Neural cell (in vitro differentiated cells): ENCODE data around the gene AJUBA. TPM values are rescaled to one million over a fixed set of nuclear protein-coding genes. Genes with fewer than 3 reads are reported as not detected.

Experiments used
- H2AFZ ChIP-seq: fragments of 200-600, 300-800 bp; sonication (generic), shearing (Covaris generic); 2 replicates; pipeline ENCODE4 v1.6.0; 2014; ENCODE audit warnings: low read depth, mild to moderate bottlenecking, antibody characterized with exemption, low read length, moderate library complexity
- H3F3A ChIP-seq: fragments of 200-600 bp; shearing (Covaris generic); 2 replicates; pipeline ENCODE4 v1.6.1; 2016; ENCODE audit warnings: mild to moderate bottlenecking, moderate library complexity, mixed read lengths, antibody characterized with exemption, low read length; ENCODE audit not compliant: insufficient read depth, poor library complexity, severe bottlenecking
- H3K27ac ChIP-seq: fragments of 200-600, 300-800 bp; sonication (generic), shearing (Covaris generic); 2 replicates; pipeline ENCODE4 v1.5.1; 2014; ENCODE audit warnings: mild to moderate bottlenecking, low read length, moderate library complexity
- H3K27me3 ChIP-seq: fragments of 300-800, 200-600 bp; sonication (generic), shearing (Covaris generic); 2 replicates; pipeline ENCODE4 v1.6.0; 2014; ENCODE audit warnings: mild to moderate bottlenecking, low read depth, low read length, moderate library complexity; ENCODE audit not compliant: insufficient read depth
- H3K36me3 ChIP-seq: fragments of 300-800, 200-600 bp; sonication (generic), shearing (Covaris generic); 2 replicates; pipeline ENCODE4 v1.5.1; 2014; ENCODE audit warnings: mild to moderate bottlenecking, antibody characterized with exemption, low read length, moderate library complexity; ENCODE audit not compliant: insufficient read depth
- H3K4me2 ChIP-seq: fragments of 300-800, 200-600 bp; sonication (generic), shearing (Covaris generic); 2 replicates; pipeline ENCODE4 v1.6.0; 2014; ENCODE audit warnings: mild to moderate bottlenecking, low read length
- H3K4me3 ChIP-seq: fragments of 300-800, 200-600 bp; sonication (generic), shearing (Covaris generic); 2 replicates; pipeline ENCODE4 v1.5.1; 2014; ENCODE audit warnings: mild to moderate bottlenecking, low read length, moderate library complexity
- H3K79me2 ChIP-seq: fragments of 200-600 bp; shearing (Covaris generic); replicated peaks from 2 replicates; pipeline ENCODE4 v1.6.0; 2014; ENCODE audit warnings: mild to moderate bottlenecking, low read length, moderate library complexity; ENCODE audit not compliant: insufficient read depth
- H3K9ac ChIP-seq: fragments of 300-800, 200-600 bp; sonication (generic), shearing (Covaris generic); 2 replicates; pipeline ENCODE4 v1.6.1; 2016; ENCODE audit warnings: mild to moderate bottlenecking, low read length, mixed read lengths
- H3K9me2 ChIP-seq: fragments of 200-600 bp; shearing (Covaris generic); 2 replicates; pipeline ENCODE4 v1.6.1; 2016; ENCODE audit warnings: mild to moderate bottlenecking, low read length, mixed read lengths; ENCODE audit not compliant: insufficient read depth
- H3K9me3 ChIP-seq: fragments of 200-600, 300-800 bp; sonication (generic), shearing (Covaris generic); 2 replicates; pipeline ENCODE4 v1.6.1; 2016; ENCODE audit warnings: mild to moderate bottlenecking, mixed run types, low read length, moderate library complexity, mixed read lengths
- H4K20me1 ChIP-seq: fragments of 200-600 bp; shearing (Covaris generic); 2 replicates; pipeline ENCODE4 v1.6.1; 2016; ENCODE audit warnings: mild to moderate bottlenecking, mixed run types; ENCODE audit not compliant: insufficient read depth
- EP300 ChIP-seq: fragments of 450-650 bp; conservative IDR thresholded peaks from 2 replicates; pipeline ENCODE4 v1.6.1; 2014; ENCODE audit warnings: antibody characterized with exemption, mild to moderate bottlenecking, moderate library complexity; ENCODE audit not compliant: poor library complexity, severe bottlenecking
- EZH2 ChIP-seq: fragments of 200-600, 300-800 bp; shearing (Covaris generic), sonication (generic); IDR thresholded peaks from 2 replicates; pipeline ENCODE4 v1.6.1; 2014; ENCODE audit warnings: antibody characterized with exemption, low read length, borderline replicate concordance, mild to moderate bottlenecking; ENCODE audit not compliant: insufficient read depth, poor library complexity, severe bottlenecking
- MXI1 ChIP-seq: fragments of 450-650 bp; conservative IDR thresholded peaks from 2 replicates; pipeline ENCODE4 v1.6.1; 2014; ENCODE audit warnings: antibody characterized with exemption, mild to moderate bottlenecking; ENCODE audit not compliant: poor library complexity, severe bottlenecking
- POLR2AphosphoS5 ChIP-seq: IDR thresholded peaks from 2 replicates; pipeline ENCODE4 v1.6.1; 2012
- RAD21 ChIP-seq: fragments of 450-650 bp; conservative IDR thresholded peaks from 2 replicates; pipeline ENCODE4 v1.6.1; 2014; ENCODE audit warnings: antibody characterized with exemption, mild to moderate bottlenecking, moderate library complexity
- SMC3 ChIP-seq: fragments of 450-650 bp; conservative IDR thresholded peaks from 2 replicates; pipeline ENCODE4 v1.6.1; 2014; ENCODE audit warnings: antibody characterized with exemption, mild to moderate bottlenecking, moderate library complexity; ENCODE audit not compliant: poor library complexity
- TAF1 ChIP-seq: IDR thresholded peaks from 2 replicates; pipeline ENCODE4 v1.6.1; 2012; ENCODE audit warnings: low read depth
- polyA plus RNA-seq: library from polyadenylated mRNA; depleted of rRNA; stranded (reverse); fragments of >200 nt; gene quantifications from 2 replicates; pipeline ENCODE4 v1.2.3, GENCODE V29; 2014
- TF ChIP-seq, protein P1 (sequence below): fragments of 450-650 bp; IDR thresholded peaks from 2 replicates; pipeline ENCODE4 v1.5.1; 2014; ENCODE audit warnings: antibody characterized with exemption, mild to moderate bottlenecking, moderate library complexity; ENCODE audit not compliant: poor library complexity, severe bottlenecking
- TF ChIP-seq, protein P2 (sequence below): IDR thresholded peaks from 2 replicates; pipeline ENCODE4 v1.6.1; 2012; ENCODE audit warnings: borderline replicate concordance

The AJUBA gene
- polyA plus RNA-seq, 1 donor from 2014 or later = 1.9 TPM

DNA sequence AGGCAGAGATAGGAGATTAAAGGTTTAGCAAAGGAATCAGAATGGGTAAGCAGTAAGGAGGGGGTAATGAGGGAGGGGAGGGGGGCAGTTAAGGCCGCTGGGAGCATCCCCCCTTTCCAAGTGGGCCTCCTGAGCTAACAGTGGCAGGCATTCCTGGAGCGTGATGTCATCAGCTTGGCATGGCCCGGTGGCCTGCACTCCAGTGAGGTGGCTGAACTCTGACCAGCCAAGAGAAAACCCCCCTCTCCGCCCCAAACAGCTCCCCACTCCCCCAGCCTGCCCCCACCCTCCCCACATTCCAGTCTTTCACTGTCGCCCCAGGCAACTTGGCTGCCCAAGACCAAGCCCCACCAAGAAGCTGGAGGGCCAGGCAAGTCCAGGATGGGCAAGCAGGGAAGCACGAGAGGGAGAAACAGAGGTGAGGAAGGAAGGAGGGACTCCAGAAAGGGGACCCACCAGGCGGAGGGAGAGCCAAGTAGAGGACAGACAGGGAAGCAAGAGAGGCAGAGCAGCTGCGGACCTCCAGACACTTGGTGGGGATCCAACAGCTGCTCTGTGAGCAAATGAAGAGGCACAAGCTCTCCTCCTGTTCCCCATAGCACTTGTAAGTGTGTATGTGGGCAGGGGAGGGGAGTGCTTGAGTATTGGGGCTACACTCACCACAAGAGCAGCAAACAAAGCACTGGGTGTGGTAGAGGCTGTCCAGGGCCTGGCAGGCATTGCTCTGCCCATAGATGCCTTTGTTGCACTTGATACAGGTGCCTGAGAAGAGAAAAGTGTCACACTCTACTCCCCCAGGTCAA, 4.5 kb downstream of the AJUBA start:
- Histone ChIP-seq H3K9ac (no peak overlapping the region), H3F3A (no peaks in the 10 kb centered on the region), H2AFZ (no peak overlapping the region), H3K4me2 (no peak overlapping the region), H3K36me3 (no peaks in the 10 kb centered on the region), H4K20me1 (no peaks in the 10 kb centered on the region), H3K27ac (no peak overlapping the region), H3K9me3 (no peaks in the 10 kb centered on the region), H3K4me3 (no peak overlapping the region), H3K9me2 (no peaks in the 10 kb centered on the region), H3K27me3 (peaks cover 29% of the 10 kb centered on the region), H3K79me2 (peaks cover 29% of the 10 kb centered on the region)
- TF ChIP-seq RAD21 (no peak), EZH2 (no peak), TAF1 (no peak), SMC3 (no peak), MXI1 (no peak), EP300 (no peak), POLR2AphosphoS5 (no peak)
- TF ChIP-seq, protein P1, sequence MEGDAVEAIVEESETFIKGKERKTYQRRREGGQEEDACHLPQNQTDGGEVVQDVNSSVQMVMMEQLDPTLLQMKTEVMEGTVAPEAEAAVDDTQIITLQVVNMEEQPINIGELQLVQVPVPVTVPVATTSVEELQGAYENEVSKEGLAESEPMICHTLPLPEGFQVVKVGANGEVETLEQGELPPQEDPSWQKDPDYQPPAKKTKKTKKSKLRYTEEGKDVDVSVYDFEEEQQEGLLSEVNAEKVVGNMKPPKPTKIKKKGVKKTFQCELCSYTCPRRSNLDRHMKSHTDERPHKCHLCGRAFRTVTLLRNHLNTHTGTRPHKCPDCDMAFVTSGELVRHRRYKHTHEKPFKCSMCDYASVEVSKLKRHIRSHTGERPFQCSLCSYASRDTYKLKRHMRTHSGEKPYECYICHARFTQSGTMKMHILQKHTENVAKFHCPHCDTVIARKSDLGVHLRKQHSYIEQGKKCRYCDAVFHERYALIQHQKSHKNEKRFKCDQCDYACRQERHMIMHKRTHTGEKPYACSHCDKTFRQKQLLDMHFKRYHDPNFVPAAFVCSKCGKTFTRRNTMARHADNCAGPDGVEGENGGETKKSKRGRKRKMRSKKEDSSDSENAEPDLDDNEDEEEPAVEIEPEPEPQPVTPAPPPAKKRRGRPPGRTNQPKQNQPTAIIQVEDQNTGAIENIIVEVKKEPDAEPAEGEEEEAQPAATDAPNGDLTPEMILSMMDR = no peak
- TF ChIP-seq, protein P2, sequence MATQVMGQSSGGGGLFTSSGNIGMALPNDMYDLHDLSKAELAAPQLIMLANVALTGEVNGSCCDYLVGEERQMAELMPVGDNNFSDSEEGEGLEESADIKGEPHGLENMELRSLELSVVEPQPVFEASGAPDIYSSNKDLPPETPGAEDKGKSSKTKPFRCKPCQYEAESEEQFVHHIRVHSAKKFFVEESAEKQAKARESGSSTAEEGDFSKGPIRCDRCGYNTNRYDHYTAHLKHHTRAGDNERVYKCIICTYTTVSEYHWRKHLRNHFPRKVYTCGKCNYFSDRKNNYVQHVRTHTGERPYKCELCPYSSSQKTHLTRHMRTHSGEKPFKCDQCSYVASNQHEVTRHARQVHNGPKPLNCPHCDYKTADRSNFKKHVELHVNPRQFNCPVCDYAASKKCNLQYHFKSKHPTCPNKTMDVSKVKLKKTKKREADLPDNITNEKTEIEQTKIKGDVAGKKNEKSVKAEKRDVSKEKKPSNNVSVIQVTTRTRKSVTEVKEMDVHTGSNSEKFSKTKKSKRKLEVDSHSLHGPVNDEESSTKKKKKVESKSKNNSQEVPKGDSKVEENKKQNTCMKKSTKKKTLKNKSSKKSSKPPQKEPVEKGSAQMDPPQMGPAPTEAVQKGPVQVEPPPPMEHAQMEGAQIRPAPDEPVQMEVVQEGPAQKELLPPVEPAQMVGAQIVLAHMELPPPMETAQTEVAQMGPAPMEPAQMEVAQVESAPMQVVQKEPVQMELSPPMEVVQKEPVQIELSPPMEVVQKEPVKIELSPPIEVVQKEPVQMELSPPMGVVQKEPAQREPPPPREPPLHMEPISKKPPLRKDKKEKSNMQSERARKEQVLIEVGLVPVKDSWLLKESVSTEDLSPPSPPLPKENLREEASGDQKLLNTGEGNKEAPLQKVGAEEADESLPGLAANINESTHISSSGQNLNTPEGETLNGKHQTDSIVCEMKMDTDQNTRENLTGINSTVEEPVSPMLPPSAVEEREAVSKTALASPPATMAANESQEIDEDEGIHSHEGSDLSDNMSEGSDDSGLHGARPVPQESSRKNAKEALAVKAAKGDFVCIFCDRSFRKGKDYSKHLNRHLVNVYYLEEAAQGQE = no peak

DNA sequence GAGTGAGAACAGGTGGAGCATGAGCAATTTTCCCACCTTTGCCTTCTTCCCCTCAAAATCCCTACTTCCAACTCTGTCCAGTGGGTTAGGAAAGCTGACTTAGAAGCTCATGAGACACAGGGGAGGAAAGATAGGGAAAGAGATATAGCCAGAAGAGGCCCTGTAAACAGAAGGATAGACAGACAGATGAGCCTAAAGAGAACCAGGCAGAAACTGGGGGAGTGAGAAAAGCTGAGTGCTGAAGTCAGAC, 5.0 kb downstream of the AJUBA start:
- Histone ChIP-seq H3K79me2 (peaks cover 29% of the 10 kb centered on the region), H3K27ac (no peak overlapping the region), H3F3A (no peaks in the 10 kb centered on the region), H3K36me3 (no peaks in the 10 kb centered on the region), H3K4me3 (no peak overlapping the region), H3K9ac (no peak overlapping the region), H2AFZ (no peak overlapping the region), H3K9me3 (no peaks in the 10 kb centered on the region), H4K20me1 (no peaks in the 10 kb centered on the region), H3K27me3 (peaks cover 24% of the 10 kb centered on the region), H3K9me2 (no peaks in the 10 kb centered on the region), H3K4me2 (no peak overlapping the region)
- TF ChIP-seq RAD21 (no peak), EZH2 (no peak), EP300 (no peak), TAF1 (no peak), MXI1 (no peak), POLR2AphosphoS5 (no peak), SMC3 (no peak)
- TF ChIP-seq, protein P2 = no peak
- TF ChIP-seq, protein P1 = no peak
